Astrocyte of the spinal cord (primary cell): ENCODE results near the gene DNAJC7.
"Not testable (repeated sequence)": the region's sequence is repeated elsewhere in the genome, so short reads cannot be mapped to it uniquely, and the experiment has no call there.

Experiments
- DNase-seq: peaks from one replicate; pipeline ENCODE4 v3.0.0; 2011; ENCODE audit warnings: low read depth, low spot score
- H3K4me3 ChIP-seq: 2 replicates; pipeline ENCODE4 v1.5.1; 2011; ENCODE audit warnings: low read depth, mild to moderate bottlenecking, low read length, moderate library complexity
- in situ Hi-C: cut with HindIII; loops from 2 replicates; pipeline ENCODE4 v1.10.0; 2017; ENCODE audit warnings: low sequenced_read_pairs
- TF ChIP-seq, protein P1 (sequence below): IDR thresholded peaks from 2 replicates; pipeline ENCODE4 v1.5.1; 2012; ENCODE audit warnings: low read depth, mild to moderate bottlenecking, low read length, inconsistent platforms

Gene DNAJC7

DNA sequence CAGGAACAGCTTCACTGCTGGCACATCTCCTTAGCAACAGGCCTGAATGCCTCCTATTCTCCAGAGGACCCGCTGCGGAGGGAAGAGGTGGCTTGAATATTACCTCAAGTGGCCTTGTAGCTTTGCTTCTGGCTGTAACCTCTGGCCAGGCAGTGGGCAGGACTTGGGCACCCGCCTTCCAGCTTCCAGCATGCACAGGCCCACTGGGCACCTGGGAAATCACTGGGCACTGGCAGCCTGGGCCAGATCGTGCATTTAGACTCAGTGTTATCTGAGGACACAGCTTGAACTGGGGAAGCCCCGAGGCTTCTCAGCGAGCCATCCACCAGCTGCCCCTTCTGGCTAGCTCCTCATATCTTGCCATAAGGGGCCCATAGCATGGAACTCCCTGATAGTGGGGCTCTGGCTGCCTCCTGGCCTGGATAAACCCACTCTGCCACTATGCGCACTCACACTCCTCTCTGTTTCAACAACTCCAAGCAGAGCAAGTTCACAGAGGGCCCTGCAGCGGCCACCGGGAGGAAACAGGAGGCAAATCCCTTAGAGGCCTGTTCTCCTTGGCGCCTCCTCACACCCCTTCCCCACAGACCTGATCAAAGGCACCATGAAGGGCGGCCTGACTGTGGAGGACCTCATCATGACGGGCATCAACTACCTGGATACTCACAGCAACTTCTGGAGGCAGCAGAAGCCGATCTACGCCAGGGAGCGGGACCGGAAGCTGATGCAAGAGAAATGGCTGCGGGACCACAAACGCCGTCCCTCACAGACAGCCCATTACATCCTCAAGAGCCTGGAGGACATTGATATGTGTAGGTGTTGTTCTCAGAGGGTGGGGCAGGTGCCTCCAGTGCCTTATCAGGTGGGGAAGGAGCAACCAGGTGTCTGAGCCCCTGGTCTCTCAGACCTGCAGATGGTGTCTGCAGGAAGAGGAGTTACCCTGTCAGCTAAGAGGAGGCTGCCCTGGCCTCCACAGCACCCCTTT, 79.0 kb downstream of the DNAJC7 start:
- no peak overlapping the region for H3K4me3 ChIP-seq
- TF ChIP-seq, protein P1, sequence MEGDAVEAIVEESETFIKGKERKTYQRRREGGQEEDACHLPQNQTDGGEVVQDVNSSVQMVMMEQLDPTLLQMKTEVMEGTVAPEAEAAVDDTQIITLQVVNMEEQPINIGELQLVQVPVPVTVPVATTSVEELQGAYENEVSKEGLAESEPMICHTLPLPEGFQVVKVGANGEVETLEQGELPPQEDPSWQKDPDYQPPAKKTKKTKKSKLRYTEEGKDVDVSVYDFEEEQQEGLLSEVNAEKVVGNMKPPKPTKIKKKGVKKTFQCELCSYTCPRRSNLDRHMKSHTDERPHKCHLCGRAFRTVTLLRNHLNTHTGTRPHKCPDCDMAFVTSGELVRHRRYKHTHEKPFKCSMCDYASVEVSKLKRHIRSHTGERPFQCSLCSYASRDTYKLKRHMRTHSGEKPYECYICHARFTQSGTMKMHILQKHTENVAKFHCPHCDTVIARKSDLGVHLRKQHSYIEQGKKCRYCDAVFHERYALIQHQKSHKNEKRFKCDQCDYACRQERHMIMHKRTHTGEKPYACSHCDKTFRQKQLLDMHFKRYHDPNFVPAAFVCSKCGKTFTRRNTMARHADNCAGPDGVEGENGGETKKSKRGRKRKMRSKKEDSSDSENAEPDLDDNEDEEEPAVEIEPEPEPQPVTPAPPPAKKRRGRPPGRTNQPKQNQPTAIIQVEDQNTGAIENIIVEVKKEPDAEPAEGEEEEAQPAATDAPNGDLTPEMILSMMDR: no peak
- in situ Hi-C loops: no loop called here
- DNase-seq: no peak

GRCh38 chr17:41935641-41936040, 81.6 kb downstream of the DNAJC7 start:
- DNase-seq: no peak
- in situ Hi-C loops: no loop called here
- TF ChIP-seq, protein P1: no peak

DNA sequence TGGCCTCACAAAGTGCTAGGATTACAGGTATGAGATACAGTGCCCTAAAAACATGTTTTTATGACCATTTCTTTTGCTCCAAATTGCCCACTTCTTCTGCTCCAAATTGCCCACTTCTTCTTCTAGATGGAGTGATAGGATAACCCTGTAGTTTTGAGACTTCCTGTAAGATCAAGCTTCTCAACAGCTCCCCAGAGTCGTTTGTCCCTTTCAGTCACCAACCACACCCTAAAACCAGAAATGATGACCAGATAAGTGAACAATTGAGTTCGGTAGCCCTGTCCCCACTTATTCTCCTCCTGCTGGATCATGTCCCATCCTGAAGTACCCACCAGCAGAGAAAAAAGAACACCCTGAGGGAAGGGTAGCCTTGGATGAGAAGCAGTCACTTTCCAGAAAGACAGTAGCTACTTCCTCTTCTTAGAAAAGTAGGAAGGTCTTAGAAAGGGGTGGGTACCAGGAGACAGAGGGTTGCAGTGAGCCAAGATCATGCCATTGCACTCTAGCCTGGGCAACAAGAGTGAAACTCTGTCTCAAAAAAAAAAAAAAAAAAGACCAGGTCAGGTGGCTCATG, 84.3 kb downstream of the DNAJC7 start:
- TF ChIP-seq, protein P1: no peak
- in situ Hi-C loops: no loop called here
- no peak overlapping the region for H3K4me3 ChIP-seq
- DNase-seq: no peak

More at GRCh38 chr17:41935641-41936040, 81.6 kb downstream of the DNAJC7 start:
- no peak overlapping the region for H3K4me3 ChIP-seq

DNA sequence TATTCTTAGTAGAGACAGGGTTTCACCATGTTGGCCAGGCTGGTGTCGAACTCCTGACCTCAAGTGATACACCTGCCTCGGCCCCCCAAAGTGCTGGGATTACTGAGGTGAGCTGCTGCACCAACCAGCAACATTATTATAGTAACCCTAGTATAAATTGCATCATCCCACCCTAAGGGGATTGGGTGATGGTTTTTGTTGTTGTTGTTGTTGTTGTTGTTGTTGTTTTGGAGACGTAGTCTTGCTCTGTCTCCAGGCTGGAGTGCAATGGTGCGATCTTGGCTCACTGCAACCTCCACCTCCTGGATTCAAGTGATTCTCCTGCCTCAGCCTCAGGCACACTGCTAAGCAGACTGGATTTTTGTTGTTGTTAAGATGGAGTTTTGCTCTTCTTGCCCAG, 85.5 kb downstream of the DNAJC7 start:
- H3K4me3 ChIP-seq, in situ Hi-C loops, DNase-seq: not testable (repeated sequence)

DNA sequence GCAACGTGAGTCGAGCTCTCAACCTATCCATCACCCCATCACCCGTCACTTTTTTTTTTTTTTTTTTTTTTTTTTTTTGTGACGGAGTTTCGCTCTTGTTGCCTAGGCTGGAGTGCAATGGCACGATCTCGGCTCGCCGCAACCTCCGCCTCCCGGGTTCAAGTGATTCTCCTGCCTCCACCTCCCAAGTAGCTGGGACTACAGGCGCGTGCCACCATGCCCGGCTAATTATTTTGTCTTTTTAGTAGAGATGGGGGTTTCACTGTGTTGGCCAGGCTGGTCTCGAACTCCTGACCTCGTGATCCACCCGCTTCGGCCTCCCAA, 86.4 kb downstream of the DNAJC7 start:
- DNase-seq, in situ Hi-C loops: not testable (repeated sequence)
- peak overlapping the region; percentile 63 for H3K4me3 ChIP-seq

DNA sequence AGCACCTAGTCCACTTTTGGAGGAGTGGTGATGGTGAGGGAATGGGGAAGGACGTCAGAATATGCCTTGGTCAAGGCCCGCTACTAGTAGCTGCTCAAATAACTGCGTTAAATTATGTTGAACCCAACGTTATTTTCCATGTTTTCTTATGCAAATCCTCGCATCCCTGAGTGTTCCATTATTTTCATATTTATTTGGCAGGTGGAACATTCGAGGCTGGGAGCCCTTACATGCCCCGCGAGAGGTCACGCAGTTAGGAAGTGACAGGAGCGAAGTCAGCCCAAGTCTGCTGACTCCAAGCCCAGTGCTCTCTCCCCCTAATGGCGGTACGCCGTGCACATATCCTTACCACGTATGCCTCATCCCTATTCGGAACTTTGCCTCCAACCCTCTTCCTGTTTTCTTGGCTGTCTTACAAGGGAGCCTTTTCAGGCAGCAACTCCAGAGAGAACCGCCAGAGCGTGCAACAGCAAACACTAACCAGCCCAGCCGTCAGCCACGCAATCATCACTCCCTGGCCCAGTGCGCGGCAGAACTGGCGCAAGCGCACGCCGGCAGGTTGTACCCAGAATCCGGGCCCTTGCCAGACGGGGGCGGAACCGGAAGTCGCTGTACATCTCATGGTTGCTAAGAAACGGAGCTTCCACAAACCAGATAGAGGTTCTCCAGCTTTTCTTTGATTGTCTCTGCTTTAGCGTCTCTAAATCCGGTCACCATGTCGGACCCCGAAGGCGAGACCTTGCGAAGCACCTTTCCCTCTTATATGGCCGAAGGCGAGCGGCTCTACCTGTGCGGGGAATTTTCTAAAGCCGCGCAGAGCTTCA, 87.0 kb downstream of the DNAJC7 start, which contains the start of gene ODAD4:
Gene ODAD4 (plus strand): TSS at position 609 of the 824 bp plus-strand sequence. CDS start 107 bp downstream, at position 716.
- TF ChIP-seq, protein P1: peak; percentile 53
- peak within 1 kb of the TSS; percentile 63 for H3K4me3 ChIP-seq
- in situ Hi-C loops: no loop called here
- peak; percentile 97 for DNase-seq

- in situ Hi-C loops: no loop called here
- DNase-seq: no peak
- H3K4me3 ChIP-seq: no peak overlapping the region
- TF ChIP-seq, protein P1: no peak
Measured at GRCh38 chr17:41928693-41929251, 88.5 kb downstream of the DNAJC7 start.
